HG02571 (cell line): ENCODE measurements around the gene USP25.

Source experiments
- ATAC-seq: cut with Tn5 transposase; IDR thresholded peaks from one replicate; pipeline ENCODE4 v1.9.1; 2021; ENCODE audit warnings: mild to moderate bottlenecking, moderate library complexity; ENCODE audit not compliant: unreplicated experiment

USP25 gene

GRCh38 chr21:15755125-15755524 is 25.3 kb downstream of the USP25 start:
- ATAC-seq: no peak

GRCh38 chr21:15759469-15759868 is 29.7 kb downstream of the USP25 start:
- ATAC-seq: no peak

GRCh38 chr21:15761507-15762100 is 31.8 kb downstream of the USP25 start:
- no peak for ATAC-seq

- no peak for ATAC-seq
Observed at GRCh38 chr21:15763359-15763758, 33.6 kb downstream of the USP25 start.

GRCh38 chr21:15764878-15765277 is 35.1 kb downstream of the USP25 start:
- no peak for ATAC-seq

GRCh38 chr21:15766952-15767603 is 37.3 kb downstream of the USP25 start:
- no peak for ATAC-seq

- ATAC-seq: no peak
Observed at GRCh38 chr21:15768045-15768601, 38.3 kb downstream of the USP25 start.

GRCh38 chr21:15768853-15769252 is 39.1 kb downstream of the USP25 start:
- ATAC-seq: no peak

GRCh38 chr21:15771311-15771710 is 41.5 kb downstream of the USP25 start:
- ATAC-seq: no peak

GRCh38 chr21:15772654-15773053 is 42.9 kb downstream of the USP25 start:
- ATAC-seq: no peak

GRCh38 chr21:15774590-15774989 is 44.8 kb downstream of the USP25 start:
- no peak for ATAC-seq

- ATAC-seq: no peak
Observed at GRCh38 chr21:15775291-15775690, 45.5 kb downstream of the USP25 start.

- ATAC-seq: no peak
Observed at GRCh38 chr21:15775981-15776380, 46.2 kb downstream of the USP25 start.

- no peak for ATAC-seq
Observed at GRCh38 chr21:15776818-15777217, 47.0 kb downstream of the USP25 start.

GRCh38 chr21:15781986-15782385 is 52.2 kb downstream of the USP25 start:
- ATAC-seq: no peak

GRCh38 chr21:15788847-15789523 is 59.2 kb downstream of the USP25 start:
- no peak for ATAC-seq

GRCh38 chr21:15793109-15793508 is 63.3 kb downstream of the USP25 start:
- no peak for ATAC-seq

GRCh38 chr21:15793550-15794235 is 63.9 kb downstream of the USP25 start:
- ATAC-seq: no peak

- ATAC-seq: no peak
Observed at GRCh38 chr21:15794277-15794912, 64.6 kb downstream of the USP25 start.

- ATAC-seq: no peak
Observed at GRCh38 chr21:15795533-15795932, 65.8 kb downstream of the USP25 start.
